H7 (cell line): ENCODE measurements around the gene PVRIG. TPM values are rescaled to one million over a fixed set of nuclear protein-coding genes. Genes with fewer than 3 reads are reported as not detected.
A peak's percentile ranks its signal among the peaks of the same experiment; 100 is the strongest.
"Not testable (repeated sequence)": the region's sequence is repeated elsewhere in the genome, so short reads cannot be mapped to it uniquely, and the experiment has no call there.

ENCODE experiments used
- DNase-seq: peaks from one replicate; pipeline ENCODE4 v3.0.0; 2012
- H3K27me3 ChIP-seq: 2 replicates; pipeline ENCODE4 v1.6.0; 2011; ENCODE audit warnings: mild to moderate bottlenecking, low read length; ENCODE audit not compliant: control insufficient read depth, insufficient read depth
- H3K36me3 ChIP-seq: replicated peaks from 2 replicates; pipeline ENCODE4 v1.5.1; 2011; ENCODE audit warnings: low read length; ENCODE audit not compliant: control insufficient read depth, insufficient read depth
- H3K4me3 ChIP-seq: 2 replicates; pipeline ENCODE4 v1.5.1; 2011; ENCODE audit warnings: low read depth, mild to moderate bottlenecking, control low read depth, low read length, moderate library complexity; ENCODE audit not compliant: insufficient read depth
- total RNA-seq: library from RNA; depleted of rRNA; stranded (reverse); fragments of >200 nt; shearing (Covaris generic); gene quantifications from 2 replicates; pipeline ENCODE4 v1.2.3, GENCODE V29; 2014; rRNA removed

Gene PVRIG
- total RNA-seq = 0.11 TPM in 1 of 2 replicates, not detected in the other

DNA sequence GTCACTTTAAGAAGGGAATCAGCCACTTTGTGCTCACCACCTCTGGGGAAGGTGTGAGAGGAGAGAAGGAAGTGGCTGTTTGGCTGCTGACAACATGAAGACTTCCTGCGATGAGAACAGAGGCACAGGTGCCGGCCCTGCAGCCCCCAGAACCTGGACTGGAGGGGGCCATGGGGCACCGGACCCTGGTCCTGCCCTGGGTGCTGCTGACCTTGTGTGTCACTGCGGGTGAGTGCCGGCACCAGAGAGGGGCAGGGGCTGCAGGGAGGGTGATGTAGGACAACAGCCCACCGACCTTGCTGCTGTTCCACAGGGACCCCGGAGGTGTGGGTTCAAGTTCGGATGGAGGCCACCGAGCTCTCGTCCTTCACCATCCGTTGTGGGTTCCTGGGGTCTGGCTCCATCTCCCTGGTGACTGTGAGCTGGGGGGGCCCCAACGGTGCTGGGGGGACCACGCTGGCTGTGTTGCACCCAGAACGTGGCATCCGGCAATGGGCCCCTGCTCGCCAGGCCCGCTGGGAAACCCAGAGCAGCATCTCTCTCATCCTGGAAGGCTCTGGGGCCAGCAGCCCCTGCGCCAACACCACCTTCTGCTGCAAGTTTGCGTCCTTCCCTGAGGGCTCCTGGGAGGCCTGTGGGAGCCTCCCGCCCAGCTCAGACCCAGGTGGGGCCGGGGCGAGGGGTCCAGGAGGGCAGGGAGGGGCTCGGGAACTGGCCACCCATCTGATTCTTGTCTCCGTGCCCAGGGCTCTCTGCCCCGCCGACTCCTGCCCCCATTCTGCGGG is at the start of gene PVRIG:
TSS of gene PVRIG (plus strand) at position 149 of the 785 bp plus-strand sequence. CDS start at position 171, 22 bp downstream.
- not testable (repeated sequence) for H3K36me3 ChIP-seq, H3K27me3 ChIP-seq, H3K4me3 ChIP-seq, DNase-seq

DNA sequence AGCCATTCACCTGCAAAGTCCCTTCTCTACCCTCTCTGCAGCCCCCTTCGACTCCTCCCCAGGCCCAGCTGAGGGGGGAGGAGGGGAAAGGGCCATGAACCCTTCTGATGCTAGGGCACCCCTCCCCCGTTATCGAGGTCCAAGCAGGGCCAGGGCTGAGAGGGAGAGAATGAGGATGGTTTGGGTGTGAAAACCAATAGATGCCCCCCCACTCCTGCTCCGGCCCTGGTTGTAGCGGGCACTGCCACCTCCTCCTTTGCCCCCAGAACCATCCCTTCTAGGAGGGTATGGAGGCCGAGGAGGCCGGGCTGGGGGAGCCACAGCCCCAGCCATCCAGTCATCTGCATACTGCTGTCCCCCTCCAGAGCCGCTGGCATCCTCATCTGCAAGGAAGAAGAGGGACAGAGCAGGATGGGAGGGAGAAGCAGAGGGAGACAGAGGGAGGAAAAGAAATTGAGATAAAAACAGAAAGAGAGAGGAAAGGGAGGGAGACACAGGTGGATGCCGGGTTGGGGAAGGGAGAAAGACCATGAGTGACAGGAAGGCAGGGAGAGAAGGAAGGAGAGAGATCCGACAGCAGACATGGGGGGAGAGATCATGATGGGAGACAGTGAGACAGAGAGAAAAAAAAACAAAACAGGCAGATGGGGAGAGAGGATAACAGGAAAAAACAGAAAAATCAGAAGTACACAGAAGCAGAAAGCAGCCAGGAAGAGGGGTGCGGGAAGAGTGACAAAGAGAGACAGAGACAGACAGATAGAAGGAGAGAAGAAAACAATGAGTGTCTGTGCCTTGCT is 49.5 kb upstream of the PVRIG start:
- Histone ChIP-seq H3K4me3 (no peak overlapping the region), H3K36me3 (peaks cover 6% of the 10 kb centered on the region), H3K27me3 (peaks cover 34% of the 10 kb centered on the region)
- peak; percentile 33 for DNase-seq

DNA sequence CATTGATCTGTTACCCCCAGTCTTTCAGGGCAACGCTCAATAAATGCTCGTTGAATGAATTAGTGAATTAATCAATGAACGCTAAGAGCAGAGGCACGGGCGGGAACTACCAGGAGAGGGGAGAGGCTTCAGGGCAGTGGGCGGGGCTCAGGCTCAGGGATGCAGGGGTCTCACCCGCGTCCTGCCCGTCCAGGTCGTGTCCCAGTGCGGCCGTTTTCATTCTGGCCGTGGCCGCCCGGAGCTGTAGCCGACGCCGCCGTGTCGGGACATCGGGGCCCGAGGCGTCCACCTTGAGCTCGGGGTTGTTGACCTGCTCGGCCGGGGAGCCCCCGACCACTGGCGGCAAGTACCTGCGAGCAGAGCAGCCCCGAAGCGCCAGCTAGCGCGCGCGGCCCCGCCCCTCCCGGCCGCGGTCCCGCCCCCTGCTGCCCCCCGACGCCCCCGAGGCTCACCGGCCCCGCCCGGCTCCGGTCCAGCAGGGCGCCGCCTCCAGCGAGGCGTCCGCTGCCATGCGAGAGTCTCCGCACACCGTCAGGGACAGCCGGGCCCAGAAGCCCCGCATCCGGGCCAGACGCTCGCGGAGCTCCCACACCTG is 48.6 kb upstream of the PVRIG start:
- H3K36me3 ChIP-seq = peaks cover 10% of the 10 kb centered on the region
- H3K27me3 ChIP-seq = peaks cover 34% of the 10 kb centered on the region
- peak; percentile 95 for DNase-seq

DNA sequence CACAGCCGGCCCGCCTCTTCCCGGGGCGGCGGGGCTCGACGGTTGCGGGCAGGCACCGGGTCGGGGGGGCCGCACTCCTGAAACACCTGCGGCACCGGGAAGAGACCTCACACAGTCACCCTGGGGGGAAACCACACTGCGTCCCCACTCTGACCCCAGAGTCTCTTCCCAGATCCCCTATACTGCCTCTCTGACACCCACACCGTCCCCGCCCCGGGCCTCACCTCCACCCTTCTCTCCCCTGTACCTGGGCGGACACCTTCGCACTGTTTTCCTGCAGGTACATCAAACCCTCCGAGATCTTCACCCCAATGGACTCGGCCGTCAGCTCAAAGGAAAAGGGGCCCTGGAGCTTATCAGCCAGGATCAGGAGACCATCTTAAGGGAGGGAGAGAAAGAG is 47.9 kb upstream of the PVRIG start:
- Histone ChIP-seq H3K36me3 (peaks cover 10% of the 10 kb centered on the region), H3K4me3 (peak overlapping the region; percentile 53), H3K27me3 (peaks cover 29% of the 10 kb centered on the region)
- DNase-seq = no peak

More for the DNA sequence above, 48.6 kb upstream of the PVRIG start:
- peak overlapping the region; percentile 53 for H3K4me3 ChIP-seq

DNA sequence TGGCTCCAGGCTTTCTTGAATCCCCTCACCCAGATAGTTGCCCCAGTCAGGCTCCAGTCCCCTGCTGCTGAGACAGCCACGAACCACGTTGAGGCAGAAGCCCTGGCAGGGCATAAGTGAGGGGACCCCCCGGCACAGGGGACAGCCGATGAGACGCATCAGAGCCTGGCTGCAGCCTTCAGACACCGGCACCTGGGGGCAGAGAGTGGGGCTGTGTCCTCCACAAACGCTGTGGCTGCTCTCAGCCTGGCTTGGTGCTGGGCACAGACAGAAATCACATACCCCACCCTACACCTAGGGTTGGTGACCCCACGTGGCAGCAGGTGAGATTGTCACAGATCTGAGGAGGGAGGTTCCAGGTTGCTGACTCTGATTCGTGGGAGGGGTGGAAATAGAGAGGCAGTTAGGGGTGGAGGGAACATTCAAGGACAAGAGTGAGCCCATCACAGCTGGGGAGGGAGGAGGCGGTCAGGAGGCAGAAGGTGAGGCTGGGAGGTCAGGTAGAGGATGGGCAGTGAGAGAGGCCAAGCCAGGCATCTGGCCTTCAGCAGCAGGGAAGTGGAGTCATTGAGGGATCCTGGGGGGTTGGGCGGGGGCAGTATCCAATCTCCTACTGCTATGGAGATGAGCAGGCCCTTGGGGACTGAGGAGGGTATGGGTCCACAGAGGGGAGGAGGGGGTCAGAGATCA is 45.8 kb upstream of the PVRIG start:
- Histone ChIP-seq H3K4me3 (no peak overlapping the region), H3K27me3 (peaks cover 19% of the 10 kb centered on the region)
- DNase-seq = peak; percentile 43

DNA sequence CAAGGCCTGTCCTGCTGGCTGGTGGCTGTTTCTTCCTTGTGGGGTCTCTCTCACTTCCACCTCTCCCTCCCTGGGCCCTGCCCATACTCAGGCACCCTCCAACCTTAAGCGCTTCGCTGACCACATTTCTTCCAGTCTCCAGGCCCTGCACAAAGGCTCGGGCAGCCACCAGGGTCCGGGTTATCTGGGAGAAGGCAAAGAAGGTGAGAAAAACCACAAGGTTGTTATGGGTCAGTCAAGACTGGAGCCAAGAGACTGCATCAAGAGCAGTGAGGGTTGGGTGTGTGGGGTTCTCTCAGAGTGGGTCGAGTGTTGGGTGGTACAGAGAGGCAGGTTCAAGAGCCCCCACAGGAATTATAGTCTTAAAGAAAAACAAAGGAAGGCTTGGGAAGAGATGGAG is 45.2 kb upstream of the PVRIG start:
- Histone ChIP-seq H3K27me3 (peaks cover 19% of the 10 kb centered on the region), H3K4me3 (no peak overlapping the region)
- DNase-seq = no peak

More for the DNA sequence above, 45.8 kb upstream of the PVRIG start:
- H3K36me3 ChIP-seq = peaks cover 10% of the 10 kb centered on the region

DNA sequence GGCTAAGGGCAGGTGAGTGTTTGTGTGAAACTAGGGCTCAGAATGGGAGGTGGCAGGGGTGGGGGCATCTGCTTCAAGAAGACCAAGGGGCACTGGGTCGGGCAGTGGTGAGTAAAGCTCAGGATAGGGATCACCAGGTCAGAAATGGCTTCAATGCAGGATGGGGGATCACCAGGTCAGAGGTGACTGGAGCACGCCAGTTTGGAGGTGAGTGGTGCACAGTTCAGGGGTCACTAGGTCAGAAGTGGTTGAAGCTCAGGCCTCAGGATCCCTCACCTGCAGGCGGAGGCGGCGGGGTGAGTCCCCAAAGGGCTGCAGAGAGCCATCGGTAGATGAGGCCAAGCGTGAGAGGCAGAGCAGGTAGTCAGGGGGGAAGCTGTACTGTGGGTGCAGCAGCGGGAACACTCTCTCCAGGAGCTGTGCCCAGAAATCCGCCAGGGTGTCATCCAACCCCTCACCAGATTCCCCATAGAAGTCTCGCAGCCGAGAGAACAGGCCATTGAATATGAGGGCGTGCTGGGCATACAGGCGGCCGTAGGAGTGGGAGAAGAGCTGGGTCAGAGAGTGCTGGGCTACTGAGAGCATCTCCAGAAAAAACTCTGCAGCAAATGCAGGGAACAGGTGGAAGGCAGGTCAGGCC is 44.3 kb upstream of the PVRIG start:
- peak; percentile 10 for DNase-seq
- H3K27me3 ChIP-seq = peaks cover 19% of the 10 kb centered on the region
- no peak overlapping the region for H3K4me3 ChIP-seq
- H3K36me3 ChIP-seq = peaks cover 10% of the 10 kb centered on the region

More for the DNA sequence above, 45.2 kb upstream of the PVRIG start:
- peaks cover 10% of the 10 kb centered on the region for H3K36me3 ChIP-seq

DNA sequence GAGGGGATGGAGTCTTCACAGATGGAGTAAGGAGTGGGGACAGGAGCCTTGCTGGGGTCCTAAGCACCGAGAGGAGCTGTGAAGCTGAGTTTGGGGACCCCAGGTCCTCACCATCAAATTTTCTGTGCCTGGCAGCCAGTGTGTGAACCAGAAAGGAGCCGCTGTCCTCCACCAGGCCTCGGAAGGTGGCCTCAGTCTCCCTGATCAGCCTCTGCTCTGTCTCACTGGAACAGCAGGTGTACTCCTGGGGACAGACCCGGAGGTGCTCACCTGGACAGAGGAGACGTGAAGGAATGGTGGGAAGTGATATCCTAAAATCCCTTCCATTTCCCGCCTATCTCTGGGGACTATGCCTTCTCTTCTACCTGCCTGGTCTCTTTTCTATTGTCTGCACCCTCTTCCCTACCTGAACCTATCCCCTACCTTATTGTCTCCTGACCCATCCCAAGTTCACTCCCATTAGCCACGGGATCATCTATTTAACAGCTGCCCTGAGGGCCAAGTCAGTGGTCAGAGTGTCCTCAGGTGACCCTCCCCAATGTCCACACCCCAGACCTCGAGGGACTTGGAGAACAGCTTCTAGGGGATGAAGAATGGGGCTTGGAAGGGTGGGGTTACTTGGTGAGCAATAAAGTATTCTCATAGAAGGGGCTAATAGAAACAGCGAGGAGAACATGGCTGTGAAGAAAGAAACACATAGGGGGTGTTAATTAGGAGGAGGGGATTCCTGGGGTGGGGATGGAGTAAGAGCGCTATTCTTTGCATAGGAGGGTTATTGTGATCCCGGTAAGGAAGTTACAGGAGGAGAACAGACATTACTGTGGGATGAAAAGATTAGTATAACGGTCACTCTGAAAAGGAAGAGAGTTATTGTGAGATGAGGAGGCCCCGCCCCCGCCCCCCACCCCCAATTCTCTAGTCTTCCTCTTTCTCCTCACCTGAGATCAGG is 43.4 kb upstream of the PVRIG start:
- DNase-seq = peak; percentile 50
- Histone ChIP-seq H3K27me3 (peaks cover 14% of the 10 kb centered on the region), H3K36me3 (peaks cover 10% of the 10 kb centered on the region), H3K4me3 (peak overlapping the region; percentile 95)

DNA sequence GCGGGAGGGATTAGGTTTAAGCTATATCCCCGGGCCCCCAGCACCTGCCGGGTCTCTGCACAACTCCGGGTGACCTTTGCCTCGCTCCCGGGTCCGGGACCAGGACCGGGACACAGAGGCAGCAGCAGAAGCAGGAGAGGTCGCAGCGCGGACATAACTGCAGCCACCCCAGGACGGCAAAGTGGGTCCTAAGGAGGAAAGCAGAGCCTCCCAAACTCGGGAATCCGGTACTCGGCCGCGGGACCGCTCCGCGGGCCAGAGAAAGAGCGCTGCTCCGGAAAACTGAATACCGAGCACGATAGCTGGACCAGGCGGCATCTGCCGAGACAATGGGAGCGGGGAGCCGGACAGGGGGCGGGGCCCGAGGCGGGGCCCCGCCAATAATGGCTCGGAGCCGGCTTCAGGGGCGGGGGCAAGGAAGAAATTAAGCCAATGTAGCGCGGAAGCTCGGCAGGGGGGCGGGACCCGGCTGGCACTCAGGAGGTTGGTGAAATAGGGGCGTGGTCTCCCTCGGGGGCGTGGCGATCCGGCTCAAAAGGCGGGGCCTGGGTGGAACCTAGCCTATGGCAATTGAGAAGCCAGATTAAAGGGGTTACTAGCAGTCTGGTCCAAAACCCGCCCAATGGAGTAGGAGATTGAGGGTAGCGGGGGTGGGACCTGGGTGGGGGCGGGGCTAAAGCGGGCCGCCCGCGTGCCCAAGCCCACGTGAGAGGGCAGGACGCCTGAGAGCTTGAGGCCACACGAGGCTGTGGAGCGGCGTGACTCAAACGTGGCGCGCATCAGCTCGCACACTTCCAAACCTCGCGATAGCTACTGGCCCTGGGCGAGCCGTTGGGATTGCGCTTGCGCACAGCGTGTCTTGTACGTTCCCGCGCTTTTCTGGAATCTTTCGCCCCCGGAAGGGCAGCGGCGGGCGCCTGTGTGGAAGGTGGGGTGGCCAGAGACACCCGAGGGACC is 42.4 kb upstream of the PVRIG start, which contains the start of the genes GPC2 and STAG3:
TSS of gene GPC2 (minus strand) at position 337 of the 957 bp plus-strand sequence. CDS start at position 155, 182 bp downstream.
TSS of gene STAG3 (plus strand) at position 874 of the 957 bp plus-strand sequence. CDS start 2,639 bp downstream, outside the sequence.
- Histone ChIP-seq H3K4me3 (peak within 1 kb of the TSS; percentile 95), H3K27me3 (peaks cover 8% of the 10 kb centered on the region), H3K36me3 (peaks cover 10% of the 10 kb centered on the region)
- DNase-seq = peak; percentile 99

DNA sequence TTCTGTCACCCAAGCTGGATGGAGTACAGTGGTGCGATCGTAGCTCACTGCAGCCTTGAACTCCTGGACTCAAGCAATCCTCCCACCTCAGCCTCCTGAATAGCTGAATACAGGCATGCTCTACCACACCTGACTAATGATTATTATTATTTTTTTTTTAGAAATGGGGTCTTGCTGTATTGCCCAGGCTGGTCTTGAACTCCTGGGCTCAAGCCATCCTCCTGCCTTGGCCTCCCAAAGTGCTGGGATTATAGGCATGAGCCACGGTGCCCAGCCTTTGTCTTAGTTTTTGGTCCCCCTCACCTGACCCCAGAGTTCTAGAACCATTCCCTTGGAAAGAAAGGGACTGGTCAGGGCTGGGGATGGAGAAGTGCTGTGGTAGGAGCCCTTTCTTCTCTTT is 39.7 kb upstream of the PVRIG start:
- not testable (repeated sequence) for H3K36me3 ChIP-seq, H3K4me3 ChIP-seq, H3K27me3 ChIP-seq, DNase-seq

DNA sequence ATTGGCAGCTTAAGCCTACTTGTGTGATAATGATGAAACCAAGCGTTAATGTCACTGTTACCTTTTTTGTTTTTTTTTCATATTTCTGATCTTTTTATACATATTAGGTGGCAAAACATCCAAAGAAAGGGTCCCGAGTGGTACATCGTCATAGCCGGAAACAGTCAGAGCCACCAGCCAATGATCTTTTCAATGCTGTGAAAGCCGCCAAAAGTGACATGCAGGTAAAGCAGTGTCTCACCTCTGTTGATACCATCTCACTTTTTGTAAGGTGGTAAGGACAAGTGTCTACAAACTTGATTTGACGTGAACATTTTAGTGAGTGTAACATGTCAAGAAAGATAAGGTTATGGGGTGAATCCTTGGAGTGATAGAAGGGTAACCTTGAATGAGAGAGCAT is 37.1 kb upstream of the PVRIG start:
- H3K4me3 ChIP-seq, H3K36me3 ChIP-seq, DNase-seq, H3K27me3 ChIP-seq: not testable (repeated sequence)

DNA sequence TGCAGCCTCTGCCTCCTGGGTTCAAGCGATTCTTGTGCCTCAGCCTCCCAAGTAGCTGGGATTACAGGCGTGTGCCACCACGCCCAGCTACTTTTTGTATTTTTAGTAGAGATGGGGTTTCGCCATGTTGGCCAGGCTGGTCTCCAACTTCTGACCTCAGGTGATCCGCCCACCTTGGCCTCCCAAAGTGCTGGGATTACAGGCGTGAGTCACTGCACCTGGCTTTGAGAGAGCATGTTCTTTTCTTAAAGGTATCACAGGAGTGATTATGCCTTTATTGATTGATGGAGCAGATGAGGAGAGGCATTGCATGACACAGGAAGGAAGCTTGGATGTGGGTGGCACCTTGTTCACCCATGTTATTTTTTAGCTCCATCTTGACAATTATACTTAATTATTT is 36.7 kb upstream of the PVRIG start:
- not testable (repeated sequence) for H3K36me3 ChIP-seq, DNase-seq, H3K27me3 ChIP-seq, H3K4me3 ChIP-seq
